Measurements from ENCODE around the gene ITPRIPL2.

DNA sequence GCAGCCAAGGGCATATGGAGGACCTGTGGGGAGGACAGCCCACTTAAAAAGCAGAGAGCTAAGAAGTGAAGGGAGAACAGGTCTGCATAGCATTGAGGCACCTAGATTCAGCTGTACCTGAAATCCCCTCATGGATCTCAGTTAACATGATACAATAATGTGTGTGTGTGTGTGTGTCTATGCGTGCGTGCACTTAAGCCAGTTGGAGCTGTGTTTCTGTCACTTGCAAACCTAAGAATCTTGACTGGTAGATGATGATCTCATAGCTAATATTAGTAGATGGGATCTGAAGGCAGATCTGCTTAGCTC is 1.7 kb upstream of the ITPRIPL2 start:
- TF ChIP-seq ZNF558 (CRISPR knock-in tag; IDR thresholded peaks at IDR 0.05; ENCODE audit: borderline replicate concordance) (no peak), ATF7 (IDR thresholded peaks at IDR 0.05) (no peak), ATF7 (CRISPR knock-in tag; IDR thresholded peaks at IDR 0.05) (no peak), ZNF30 (CRISPR knock-in tag; IDR thresholded peaks at IDR 0.05) (no peak), BRD4 (CRISPR knock-in tag; IDR thresholded peaks at IDR 0.05) (no peak), RELA (CRISPR knock-in tag; IDR thresholded peaks at IDR 0.05) (no peak), POLR2A (IDR thresholded peaks at IDR 0.05; ENCODE audit: insufficient read depth in 1 of 2, low read depth in 2 of 2, low read length in 2 of 2) (no peak), KLF16 (CRISPR knock-in tag; IDR thresholded peaks at IDR 0.05) (no peak)
- TF ChIP-seq, protein P1, sequence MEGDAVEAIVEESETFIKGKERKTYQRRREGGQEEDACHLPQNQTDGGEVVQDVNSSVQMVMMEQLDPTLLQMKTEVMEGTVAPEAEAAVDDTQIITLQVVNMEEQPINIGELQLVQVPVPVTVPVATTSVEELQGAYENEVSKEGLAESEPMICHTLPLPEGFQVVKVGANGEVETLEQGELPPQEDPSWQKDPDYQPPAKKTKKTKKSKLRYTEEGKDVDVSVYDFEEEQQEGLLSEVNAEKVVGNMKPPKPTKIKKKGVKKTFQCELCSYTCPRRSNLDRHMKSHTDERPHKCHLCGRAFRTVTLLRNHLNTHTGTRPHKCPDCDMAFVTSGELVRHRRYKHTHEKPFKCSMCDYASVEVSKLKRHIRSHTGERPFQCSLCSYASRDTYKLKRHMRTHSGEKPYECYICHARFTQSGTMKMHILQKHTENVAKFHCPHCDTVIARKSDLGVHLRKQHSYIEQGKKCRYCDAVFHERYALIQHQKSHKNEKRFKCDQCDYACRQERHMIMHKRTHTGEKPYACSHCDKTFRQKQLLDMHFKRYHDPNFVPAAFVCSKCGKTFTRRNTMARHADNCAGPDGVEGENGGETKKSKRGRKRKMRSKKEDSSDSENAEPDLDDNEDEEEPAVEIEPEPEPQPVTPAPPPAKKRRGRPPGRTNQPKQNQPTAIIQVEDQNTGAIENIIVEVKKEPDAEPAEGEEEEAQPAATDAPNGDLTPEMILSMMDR (CRISPR knock-in tag; IDR thresholded peaks at IDR 0.05): no peak

Measured in HepG2 (cell line).